Measurements from ENCODE around the gene LMTK3. TPM values are rescaled to one million over a fixed set of nuclear protein-coding genes. Genes with fewer than 3 reads are reported as not detected.

LMTK3 gene
- total and polyA plus RNA-seq, 2 of the 13 experiments (the other 11 are each of a cell fraction or from before 2014, with no cell fraction given), result 0.18 to 0.29 TPM

- BruUV-seq (replicated peaks), result no TSS peak
- FAIRE-seq (no peak), ATAC-seq (no peak), DNase-seq (ENCODE audit: low spot score) (no peak)
- peaks cover 27 to 60% of the 10 kb centered on the region in 2 experiments; a peak in 4 of 5 replicates for H3K36me3 ChIP-seq (replicated peaks in 1 of 2; ENCODE audit: control insufficient read depth in 1 of 2, insufficient read depth in 2 of 2, low read length in 2 of 2)
- H3K9ac ChIP-seq (ENCODE audit: insufficient read depth, low read depth, low read length), result no peak overlapping the region
- no peak overlapping the region for H3K4me2 ChIP-seq (ENCODE audit: low read depth, low read length)
- no peak for TF ChIP-seq TBL1XR1 (IDR thresholded peaks at IDR 0.05; ENCODE audit: borderline replicate concordance, low read length, partially characterized antibody)
- peak; percentile 95 for TF ChIP-seq ZNF329 (CRISPR knock-in tag; IDR thresholded peaks at IDR 0.05; ENCODE audit: low read depth)
- no peaks in the 10 kb centered on the region for H3K27me3 ChIP-seq (ENCODE audit: control insufficient read depth in 1 of 2, insufficient read depth in 2 of 2, low read length in 2 of 2)
- intact Hi-C loops (cut with micrococcal nuclease; ENCODE audit: unreplicated experiment), result no loop called here
- no peak overlapping the region for H2AFZ ChIP-seq (ENCODE audit: low read length)
- 94% methylated on average over 8 of the region's 14 CpGs for WGBS (ENCODE audit: low lambda C conversion rate)
- peaks cover 5% of the 10 kb centered on the region for H3K79me2 ChIP-seq (ENCODE audit: insufficient read depth, low read length)
- no peak overlapping the region for H3K4me3 ChIP-seq (replicated peaks in 1 of 3; ENCODE audit: insufficient read depth in 1 of 3, low read depth in 2 of 3, low read length in 3 of 3)
- H3K9me3 ChIP-seq (ENCODE audit: low read length), result no peaks in the 10 kb centered on the region
- ChIA-PET POLR2A (no interaction called here), CTCF (ENCODE audit: low intra/inter-chr PET ratio, low total read pairs) (no interaction called here)
- H3K27ac ChIP-seq (ENCODE audit: extremely low read length, insufficient read depth, low read length), result no peak overlapping the region
- no peaks in the 10 kb centered on the region; the same call in 1 of the 2 replicates for H4K20me1 ChIP-seq (ENCODE audit: insufficient read depth, low read length)
- H3K4me1 ChIP-seq (ENCODE audit: insufficient read depth, low read length), result peaks cover 13% of the 10 kb centered on the region
- in situ Hi-C loops (cut with HindIII; ENCODE audit: extremely low pct_ligation_motif_present, low pct_unique_long_range_greater_than_20kb), result no loop called here
These were observed 38.3 kb downstream of the LMTK3 start for GRCh38 chr19:48473161-48473966.

GRCh38 chr19:48471836-48472235 is 39.8 kb downstream of the LMTK3 start:
- intact Hi-C loops (cut with micrococcal nuclease; ENCODE audit: unreplicated experiment), result no loop called here
- H3K27me3 ChIP-seq (ENCODE audit: control insufficient read depth in 1 of 2, insufficient read depth in 2 of 2, low read length in 2 of 2), result no peaks in the 10 kb centered on the region; a peak in 1 of 5 replicates
- no peaks in the 10 kb centered on the region for H3K9me3 ChIP-seq (ENCODE audit: low read length)
- H2AFZ ChIP-seq (ENCODE audit: low read length), result no peak overlapping the region
- in situ Hi-C loops (cut with HindIII; ENCODE audit: extremely low pct_ligation_motif_present, low pct_unique_long_range_greater_than_20kb), result no loop called here
- peaks cover 5% of the 10 kb centered on the region for H3K79me2 ChIP-seq (ENCODE audit: insufficient read depth, low read length)
- ChIA-PET CTCF (ENCODE audit: low intra/inter-chr PET ratio, low total read pairs) (no interaction called here), POLR2A (interaction anchor here (0.6 kb wide), 1 partner anchor 70 kb away, joined by 3 read pairs; no protein-coding TSS in a partner anchor)
- no peak overlapping the region for H3K9ac ChIP-seq (ENCODE audit: insufficient read depth, low read depth, low read length)
- DNase-seq (ENCODE audit: low spot score) (no peak), FAIRE-seq (no peak), ATAC-seq (no peak)
- no peak overlapping the region for H3K4me2 ChIP-seq (ENCODE audit: low read depth, low read length)
- H3K4me3 ChIP-seq (replicated peaks in 1 of 3; ENCODE audit: insufficient read depth in 1 of 3, low read depth in 2 of 3, low read length in 3 of 3), result no peak overlapping the region
- H3K4me1 ChIP-seq (ENCODE audit: insufficient read depth, low read length), result peaks cover 17% of the 10 kb centered on the region
- no TSS peak for BruUV-seq (replicated peaks)
- 96% methylated on average over 4 of the region's 4 CpGs for WGBS (ENCODE audit: low lambda C conversion rate)
- no peaks in the 10 kb centered on the region; the same call in 1 of the 2 replicates for H4K20me1 ChIP-seq (ENCODE audit: insufficient read depth, low read length)
- no peak overlapping the region for H3K27ac ChIP-seq (ENCODE audit: extremely low read length, insufficient read depth, low read length)
- peaks cover 25 to 56% of the 10 kb centered on the region in 2 experiments; a peak in 4 of 5 replicates for H3K36me3 ChIP-seq (replicated peaks in 1 of 2; ENCODE audit: control insufficient read depth in 1 of 2, insufficient read depth in 2 of 2, low read length in 2 of 2)
- no peak for TF ChIP-seq ZFP36 (IDR thresholded peaks at IDR 0.05; ENCODE audit: borderline replicate concordance, low read depth, low read length, partially characterized antibody)
- TF ChIP-seq ZNF543 (CRISPR knock-in tag; IDR thresholded peaks at IDR 0.05), result no peak
- no peak for TF ChIP-seq ZBTB49 (CRISPR knock-in tag; IDR thresholded peaks at IDR 0.05; ENCODE audit: borderline replicate concordance)
- no peak for TF ChIP-seq ZNF781 (CRISPR knock-in tag; IDR thresholded peaks at IDR 0.05; ENCODE audit: borderline replicate concordance, not compliant biosample characterization)
- no peak for TF ChIP-seq NFIB (CRISPR knock-in tag; IDR thresholded peaks at IDR 0.05; ENCODE audit: borderline replicate concordance)
- TF ChIP-seq FOXO4 (CRISPR knock-in tag; conservative IDR thresholded peaks at IDR 0.05), result no peak
- no peak for TF ChIP-seq THYN1 (CRISPR knock-in tag; IDR thresholded peaks at IDR 0.05; ENCODE audit: borderline replicate concordance, low read depth)
- no peak for TF ChIP-seq ARNT (IDR thresholded peaks at IDR 0.05)
- no peak for TF ChIP-seq ZFP91 (CRISPR knock-in tag; IDR thresholded peaks at IDR 0.05; ENCODE audit: borderline replicate concordance)

Measured in HepG2 (cell line).